Activated CD8-positive, alpha-beta memory T cell treated with anti-CD3 and anti-CD28 coated beads, Interleukin-2, amount 50 U/mL, for 24 hours (primary cell): Measurements from ENCODE around the gene MGLL.

Experiments used
- DNase-seq: peaks from one replicate; pipeline ENCODE4 v3.0.0-alpha.2; 2020; ENCODE audit errors: extremely low read depth

Gene MGLL

GRCh38 chr3:127758013-127758412, 64.3 kb downstream of the MGLL start:
- no peak for DNase-seq

- DNase-seq = no peak
Observed at GRCh38 chr3:127755305-127755681, 67.0 kb downstream of the MGLL start.

- DNase-seq = no peak
Observed at GRCh38 chr3:127754411-127755304, 67.7 kb downstream of the MGLL start.

GRCh38 chr3:127753898-127754410, 68.4 kb downstream of the MGLL start:
- DNase-seq = no peak

- DNase-seq = no peak
Observed at GRCh38 chr3:127753338-127753737, 69.0 kb downstream of the MGLL start.

GRCh38 chr3:127751782-127752181, 70.5 kb downstream of the MGLL start:
- no peak for DNase-seq

- DNase-seq = no peak
Observed at GRCh38 chr3:127751163-127751621, 71.1 kb downstream of the MGLL start.

GRCh38 chr3:127750226-127751031, 71.9 kb downstream of the MGLL start:
- no peak for DNase-seq

- DNase-seq = no peak
Observed at GRCh38 chr3:127749787-127750225, 72.5 kb downstream of the MGLL start.

- DNase-seq = no peak
Observed at GRCh38 chr3:127749361-127749760, 73.0 kb downstream of the MGLL start.

- no peak for DNase-seq
Observed at GRCh38 chr3:127748754-127749327, 73.5 kb downstream of the MGLL start.

GRCh38 chr3:127747751-127748521, 74.4 kb downstream of the MGLL start:
- DNase-seq = no peak

GRCh38 chr3:127747066-127747465, 75.2 kb downstream of the MGLL start:
- no peak for DNase-seq

- DNase-seq = no peak
Observed at GRCh38 chr3:127746400-127747057, 75.8 kb downstream of the MGLL start.

GRCh38 chr3:127745656-127746399, 76.5 kb downstream of the MGLL start:
- DNase-seq = no peak

- DNase-seq = no peak
Observed at GRCh38 chr3:127744875-127745274, 77.4 kb downstream of the MGLL start.

- no peak for DNase-seq
Observed at GRCh38 chr3:127744253-127744815, 78.0 kb downstream of the MGLL start.

GRCh38 chr3:127743351-127744252, 78.7 kb downstream of the MGLL start:
- DNase-seq = no peak

- DNase-seq = no peak
Observed at GRCh38 chr3:127742580-127742979, 79.7 kb downstream of the MGLL start.
